GM12891 (cell line): ENCODE measurements around the gene LPAR6.

Experiments used
- POLR2AphosphoS5 ChIP-seq: IDR thresholded peaks from 2 replicates; pipeline ENCODE4 v1.6.1; 2011; ENCODE audit warnings: low read depth, low read length, control low read depth
- POU2F2 ChIP-seq: IDR thresholded peaks from 2 replicates; pipeline ENCODE4 v1.6.1; 2011; ENCODE audit warnings: low read depth, mild to moderate bottlenecking, control low read depth, low read length, moderate library complexity
- TAF1 ChIP-seq: IDR thresholded peaks from 2 replicates; pipeline ENCODE4 v1.6.1; 2011; ENCODE audit warnings: low read depth, low read length, control low read depth

GRCh38 chr13:48426052-48426451 is 13.1 kb upstream of the LPAR6 start:
- TF ChIP-seq POLR2AphosphoS5 = no peak
- no peak for TF ChIP-seq POU2F2
- TF ChIP-seq TAF1 = no peak
